OCI-LY1 (cell line): ENCODE measurements around the gene HLA-DQB1.
"Not testable (repeated sequence)": the region's sequence is repeated elsewhere in the genome, so short reads cannot be mapped to it uniquely, and the experiment has no call there.

ENCODE experiments used
- H2AFZ ChIP-seq: fragments of 200-600 bp; sonication (generic), shearing (Covaris generic); 2 replicates; pipeline ENCODE4 v1.6.0; 2014; ENCODE audit warnings: antibody characterized with exemption, mild to moderate bottlenecking, low read length
- H3F3A ChIP-seq: fragments of 200-600 bp; sonication (generic), shearing (Covaris generic); 2 replicates; pipeline ENCODE4 v1.6.0; 2014; ENCODE audit warnings: mild to moderate bottlenecking, antibody characterized with exemption, low read length, moderate library complexity; ENCODE audit not compliant: insufficient read depth
- H3K27ac ChIP-seq: fragments of 200-600 bp; sonication (generic); 2 replicates; pipeline ENCODE4 v1.5.1; 2014; ENCODE audit warnings: low read length, mixed run types, mild to moderate bottlenecking, low read depth; ENCODE audit not compliant: poor library complexity, severe bottlenecking
- H3K27me3 ChIP-seq: fragments of 200-600 bp; sonication (generic); 2 replicates; pipeline ENCODE4 v1.6.0; 2014; ENCODE audit warnings: antibody characterized with exemption, mild to moderate bottlenecking, low read length, moderate library complexity; ENCODE audit not compliant: insufficient read depth
- H3K36me3 ChIP-seq: fragments of 200-600 bp; sonication (generic); 2 replicates; pipeline ENCODE4 v1.6.1; 2014; ENCODE audit warnings: mild to moderate bottlenecking, antibody characterized with exemption, low read length, moderate library complexity, mixed read lengths; ENCODE audit not compliant: insufficient read depth
- H3K4me1 ChIP-seq: fragments of 200-600 bp; sonication (generic); 2 replicates; pipeline ENCODE4 v1.5.1; 2014; ENCODE audit warnings: mild to moderate bottlenecking, low read length, moderate library complexity; ENCODE audit not compliant: insufficient read depth, severe bottlenecking
- H3K4me2 ChIP-seq: fragments of 200-600 bp; sonication (generic), shearing (Covaris generic); 2 replicates; pipeline ENCODE4 v1.6.1; 2014; ENCODE audit warnings: low read length
- H3K4me3 ChIP-seq: fragments of 200-600 bp; sonication (generic); 2 replicates; pipeline ENCODE4 v1.5.1; 2014; ENCODE audit warnings: low read length, low read depth, mild to moderate bottlenecking, mixed read lengths; ENCODE audit not compliant: poor library complexity, severe bottlenecking
- H3K79me2 ChIP-seq: fragments of 200-600 bp; shearing (Covaris generic); 2 replicates; pipeline ENCODE4 v1.6.1; 2016; ENCODE audit warnings: mixed run types, low read length, mixed read lengths; ENCODE audit not compliant: insufficient read depth
- H3K9ac ChIP-seq: fragments of 200-600 bp; sonication (generic), shearing (Covaris generic); 2 replicates; pipeline ENCODE4 v1.6.1; 2014; ENCODE audit warnings: mild to moderate bottlenecking, low read length, mixed read lengths
- H3K9me2 ChIP-seq: fragments of 200-600 bp; sonication (generic), shearing (Covaris generic); 2 replicates; pipeline ENCODE4 v1.6.1; 2014; ENCODE audit warnings: low read depth, mild to moderate bottlenecking, low read length, mixed read lengths
- H3K9me3 ChIP-seq: fragments of 200-600 bp; shearing (Covaris generic); 2 replicates; pipeline ENCODE4 v1.6.1; 2014; ENCODE audit warnings: low read length, mixed read lengths
- H4K20me1 ChIP-seq: fragments of 200-600 bp; sonication (generic), shearing (Covaris generic); 2 replicates; pipeline ENCODE4 v1.6.0; 2016; ENCODE audit warnings: mild to moderate bottlenecking, low read length; ENCODE audit not compliant: insufficient read depth
- CTCF ChIP-seq: fragments of 200-600 bp; sonication (generic), shearing (Covaris generic); IDR thresholded peaks from 2 replicates; pipeline ENCODE4 v1.5.1; 2017; ENCODE audit warnings: mild to moderate bottlenecking, antibody characterized with exemption, low read length, moderate library complexity, mixed read lengths
- EZH2 ChIP-seq: fragments of 200-600 bp; sonication (generic), shearing (Covaris generic); IDR thresholded peaks from 2 replicates; pipeline ENCODE4 v1.8.0; 2017; ENCODE audit warnings: borderline replicate concordance, mixed run types, mild to moderate bottlenecking, antibody characterized with exemption, low read length, moderate library complexity, mixed read lengths

Gene HLA-DQB1

DNA sequence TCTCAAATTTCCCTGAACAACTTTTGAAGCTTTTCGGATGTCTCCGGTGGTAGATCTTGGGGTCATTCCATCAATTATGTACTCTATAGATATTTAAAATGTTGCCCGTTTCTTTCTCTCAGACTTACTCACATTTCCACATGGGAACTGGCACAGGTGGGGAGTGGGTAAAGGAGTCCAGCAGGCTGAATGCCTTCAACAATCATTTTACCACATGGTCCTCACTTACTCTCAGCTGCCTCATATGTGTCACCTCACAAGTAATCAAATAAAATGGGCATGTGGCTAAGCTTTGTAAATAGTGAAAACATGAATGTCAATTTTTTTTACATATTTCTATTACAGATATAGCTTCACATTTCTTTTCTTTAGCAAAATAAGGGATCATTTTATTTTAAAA lies 28.6 kb downstream of the HLA-DQB1 start:
- Histone ChIP-seq H3K4me2 (no peak overlapping the region), H3K9me2 (no peaks in the 10 kb centered on the region), H3K9ac (no peak overlapping the region), H2AFZ (no peak overlapping the region), H3K79me2 (no peaks in the 10 kb centered on the region), H3K4me3 (no peak overlapping the region), H3K4me1 (peaks cover 15% of the 10 kb centered on the region), H3K9me3 (no peaks in the 10 kb centered on the region), H3K36me3 (no peaks in the 10 kb centered on the region), H4K20me1 (no peaks in the 10 kb centered on the region), H3K27me3 (no peaks in the 10 kb centered on the region), H3K27ac (no peak overlapping the region), H3F3A (no peaks in the 10 kb centered on the region)
- TF ChIP-seq EZH2 (no peak), CTCF (no peak)

DNA sequence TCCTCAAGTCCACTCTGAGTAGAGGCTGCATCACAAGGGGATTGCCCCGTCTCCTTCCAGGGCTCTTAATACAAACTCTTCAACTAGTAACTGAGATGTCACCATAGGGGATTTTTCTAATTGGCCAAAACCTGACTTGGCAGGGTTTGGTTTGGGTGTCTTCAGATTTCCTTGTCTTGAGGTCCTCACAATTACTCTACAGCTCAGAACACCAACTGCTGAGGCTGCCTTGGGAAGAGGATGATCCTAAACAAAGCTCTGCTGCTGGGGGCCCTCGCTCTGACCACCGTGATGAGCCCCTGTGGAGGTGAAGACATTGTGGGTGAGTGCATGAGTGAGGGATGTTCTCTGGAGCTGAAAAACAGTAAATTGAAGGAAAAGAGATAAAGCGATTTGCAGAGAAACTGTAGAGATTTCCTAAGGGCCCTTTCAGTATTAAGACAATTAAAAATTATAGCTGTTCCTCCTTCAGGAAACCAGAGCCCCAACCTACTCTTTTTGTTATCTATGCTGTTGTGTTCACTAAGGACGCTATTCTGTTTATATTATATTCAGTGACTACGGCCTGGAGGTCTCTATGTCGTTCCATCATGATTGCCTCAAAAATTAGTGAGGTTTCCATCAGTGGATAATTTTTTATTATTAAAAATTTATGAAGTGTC lies 29.1 kb downstream of the HLA-DQB1 start, which contains the start of gene HLA-DQA1:
TSS of gene HLA-DQA1 (plus strand) at position 188 of the 662 bp plus-strand sequence. CDS start at position 241, 53 bp downstream.
- Histone ChIP-seq H4K20me1 (no peaks in the 10 kb centered on the region), H3F3A (no peaks in the 10 kb centered on the region), H3K27me3 (no peaks in the 10 kb centered on the region), H3K9me2 (no peaks in the 10 kb centered on the region), H3K36me3 (no peaks in the 10 kb centered on the region), H3K9ac (no peak within 1 kb of the TSS), H3K4me2 (no peak within 1 kb of the TSS), H3K9me3 (no peaks in the 10 kb centered on the region), H3K4me3 (no peak within 1 kb of the TSS), H3K27ac (no peak within 1 kb of the TSS), H3K79me2 (no peaks in the 10 kb centered on the region), H3K4me1 (peaks cover 21% of the 10 kb centered on the region), H2AFZ (no peak within 1 kb of the TSS)
- TF ChIP-seq EZH2 = no peak
- no peak for TF ChIP-seq CTCF

- Histone ChIP-seq H4K20me1 (no peaks in the 10 kb centered on the region), H3K4me2 (no peak overlapping the region), H3K9me3 (no peaks in the 10 kb centered on the region), H3K27me3 (no peaks in the 10 kb centered on the region), H3K4me3 (no peak overlapping the region), H3K27ac (no peak overlapping the region), H3K9ac (no peak overlapping the region), H3K9me2 (no peaks in the 10 kb centered on the region), H3F3A (no peaks in the 10 kb centered on the region), H2AFZ (no peak overlapping the region), H3K4me1 (peaks cover 22% of the 10 kb centered on the region), H3K36me3 (no peaks in the 10 kb centered on the region), H3K79me2 (no peaks in the 10 kb centered on the region)
- no peak for TF ChIP-seq EZH2
- no peak for TF ChIP-seq CTCF
Measured at GRCh38 chr6:32635526-32636123, 30.8 kb downstream of the HLA-DQB1 start.

DNA sequence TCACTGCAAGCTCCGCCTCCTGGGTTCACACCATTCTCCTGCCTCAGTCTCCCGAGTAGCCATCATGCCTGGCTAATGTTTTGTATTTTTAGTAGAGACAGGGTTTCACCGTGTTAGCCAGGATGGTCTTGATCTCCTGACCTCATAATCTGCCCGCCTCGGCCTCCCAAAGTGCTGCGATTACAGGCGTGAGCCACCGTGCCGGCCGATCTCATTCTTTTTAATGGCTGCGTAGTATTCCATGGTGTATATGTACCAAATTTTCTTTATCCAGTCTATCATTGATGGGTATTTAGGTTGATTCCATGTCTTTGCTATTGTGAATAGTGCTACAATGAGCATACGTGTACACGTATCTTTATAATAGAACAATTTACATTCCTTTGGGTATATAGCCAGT lies 36.7 kb downstream of the HLA-DQB1 start:
- H3K4me1 ChIP-seq = peaks cover 42% of the 10 kb centered on the region
- not testable (repeated sequence) for H3K9me3 ChIP-seq, H4K20me1 ChIP-seq, H3K9me2 ChIP-seq, H3K36me3 ChIP-seq, H3K27me3 ChIP-seq, H3K9ac ChIP-seq, H3F3A ChIP-seq, H2AFZ ChIP-seq, H3K4me3 ChIP-seq, H3K27ac ChIP-seq, H3K79me2 ChIP-seq, H3K4me2 ChIP-seq
